GF-D8 (cell line): ENCODE results near the gene FCN3.

ENCODE experiments used
- DNase-seq: peaks from one replicate; lab custom pipeline; 2025; lab: John Stamatoyannopoulos, UW

The FCN3 gene

DNA sequence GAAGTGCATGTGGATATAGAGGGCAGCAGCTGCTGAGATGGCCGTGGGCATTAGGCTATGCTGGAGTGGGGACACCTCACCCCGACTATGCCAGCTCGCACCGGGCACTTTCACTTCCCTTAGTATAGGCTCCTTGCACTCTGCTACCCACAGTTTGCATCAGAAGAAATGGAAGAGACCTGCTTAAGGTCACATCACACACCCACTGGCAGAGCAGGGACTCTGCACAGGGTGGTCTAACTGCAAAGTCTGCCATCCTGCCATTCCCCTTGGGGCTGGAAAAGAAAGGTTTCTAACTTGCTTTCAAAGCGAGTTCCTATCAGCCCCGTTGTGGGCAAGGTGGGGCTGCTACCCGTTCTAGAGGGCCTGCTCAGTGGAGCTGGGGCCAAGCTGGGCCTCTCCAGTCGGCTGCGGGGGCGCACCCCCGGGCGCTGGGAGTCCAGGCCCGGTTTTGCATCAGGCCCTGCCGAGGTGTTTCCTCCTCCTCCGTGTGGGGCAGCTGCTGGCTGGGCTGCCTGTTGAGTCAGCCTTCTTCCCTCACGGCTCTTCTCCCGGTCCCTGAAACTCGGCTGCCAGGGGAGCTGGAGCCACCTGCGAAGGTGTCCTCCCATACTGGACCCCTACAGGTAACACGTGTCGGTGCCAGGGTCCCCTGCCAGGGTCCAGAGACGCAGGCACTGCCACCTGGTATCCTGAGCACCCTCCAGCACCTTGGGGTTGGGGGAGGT, 32.9 kb downstream of the FCN3 start, which contains the start of gene SYTL1:
TSS of gene SYTL1 (plus strand) at position 498 of the 728 bp plus-strand sequence. CDS start 3,313 bp downstream, outside the sequence.
- peak; percentile 71 for DNase-seq

- DNase-seq = no peak
Observed at GRCh38 chr1:27339213-27339612, 35.4 kb downstream of the FCN3 start.

- no peak for DNase-seq
Observed at GRCh38 chr1:27338751-27339150, 35.9 kb downstream of the FCN3 start.

DNA sequence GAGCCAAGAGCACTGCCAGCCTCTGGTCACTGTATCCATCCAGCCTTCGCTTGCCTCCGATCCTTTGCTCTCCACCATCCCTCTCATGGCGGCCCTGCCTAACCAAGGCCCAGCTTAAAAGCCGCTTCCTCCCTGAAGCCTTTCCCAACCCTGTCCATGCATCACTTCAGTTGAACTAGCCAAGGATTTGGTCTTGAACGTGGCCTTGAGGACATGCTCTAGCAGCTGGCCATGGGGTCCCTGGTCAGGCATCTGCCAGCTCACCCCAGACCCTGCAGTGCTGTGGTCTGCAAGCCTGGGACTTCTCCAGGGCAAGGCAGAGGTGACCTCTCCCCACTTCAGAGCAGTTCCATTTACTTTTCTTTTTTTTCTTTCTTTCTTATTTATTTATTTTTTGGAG, 37.9 kb downstream of the FCN3 start:
- DNase-seq = no peak

DNA sequence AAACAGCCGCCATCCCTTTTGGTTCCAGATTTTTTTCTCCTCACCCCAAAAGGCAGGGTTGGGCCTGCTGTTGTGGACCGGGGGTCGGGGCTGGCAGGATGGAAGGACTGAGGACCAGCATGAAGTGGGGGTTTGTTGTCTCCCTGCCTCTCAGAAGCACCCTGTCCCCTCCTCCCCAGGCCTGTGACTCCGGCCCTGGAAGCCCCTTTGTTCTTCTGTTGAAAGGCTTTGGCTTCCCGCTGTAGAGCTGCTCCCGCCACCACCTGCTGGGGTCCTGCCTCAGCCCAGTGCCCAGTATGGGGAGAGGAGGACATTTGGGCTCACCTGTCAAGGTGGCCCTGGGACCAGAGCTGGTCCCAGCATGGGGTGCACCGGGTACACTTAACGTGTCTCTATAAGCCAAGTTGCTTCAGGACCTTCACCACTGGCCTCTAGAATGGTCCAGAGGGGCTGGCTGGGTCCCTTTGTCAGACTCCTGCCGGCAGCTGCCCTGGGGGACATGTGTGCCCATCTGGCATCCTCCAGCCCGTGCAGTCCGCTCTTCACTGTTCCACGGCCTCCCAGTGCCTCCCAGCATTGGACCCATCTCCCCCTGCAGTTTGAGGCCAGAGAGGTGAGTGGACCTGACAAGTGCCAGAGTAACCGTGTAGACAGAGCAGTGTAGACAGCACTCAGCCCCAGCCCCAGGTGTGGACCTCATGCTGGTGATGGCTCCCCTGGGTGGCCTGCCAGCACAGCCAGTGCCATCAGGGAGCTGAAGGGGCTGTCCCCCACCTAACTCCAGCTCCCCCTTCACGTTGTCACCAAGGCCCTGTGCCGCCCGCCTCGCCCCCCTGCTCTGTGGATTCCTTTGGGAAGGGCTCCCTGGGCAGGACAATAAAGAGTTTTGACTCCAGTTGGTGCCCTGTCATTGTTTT, 38.9 kb downstream of the FCN3 start:
- DNase-seq = no peak

GRCh38 chr1:27333717-27334279, 40.8 kb downstream of the FCN3 start:
- DNase-seq = no peak

DNA sequence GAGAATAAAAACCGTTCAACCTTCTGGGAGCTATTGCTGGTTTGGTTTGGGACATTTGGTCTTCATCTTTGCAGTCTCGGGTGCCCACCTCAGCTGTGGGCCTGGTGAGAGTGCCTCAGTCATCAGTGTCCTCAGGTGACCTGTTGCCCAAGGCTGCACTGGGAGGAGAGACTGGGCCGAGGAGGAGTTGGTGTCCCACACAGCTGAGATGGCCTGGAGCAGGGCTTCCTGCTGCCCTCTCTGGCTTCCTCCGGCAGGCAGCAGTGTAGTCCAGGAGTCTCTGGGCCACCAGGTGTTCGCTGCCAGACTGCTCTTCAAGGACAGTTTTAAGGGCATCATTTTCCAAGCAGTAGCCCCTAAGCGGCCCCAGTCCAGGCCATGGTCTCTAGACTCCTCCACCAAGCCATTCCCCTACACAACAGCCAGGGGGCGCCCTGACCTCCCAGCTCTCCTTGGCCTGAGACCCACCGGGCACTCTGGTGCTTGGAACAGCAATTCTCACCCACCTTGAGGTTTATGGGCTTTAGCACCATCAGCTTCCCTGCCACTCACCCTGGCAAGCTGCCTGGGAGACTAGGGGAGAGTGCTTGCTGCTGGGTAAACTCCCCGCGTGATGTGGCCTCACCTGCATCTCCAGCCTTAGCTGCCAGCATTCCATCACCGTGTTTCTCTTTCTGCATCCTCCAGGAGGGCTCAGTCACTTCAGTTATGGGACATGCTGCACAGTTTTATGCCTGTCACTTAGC, 41.9 kb downstream of the FCN3 start:
- no peak for DNase-seq

DNA sequence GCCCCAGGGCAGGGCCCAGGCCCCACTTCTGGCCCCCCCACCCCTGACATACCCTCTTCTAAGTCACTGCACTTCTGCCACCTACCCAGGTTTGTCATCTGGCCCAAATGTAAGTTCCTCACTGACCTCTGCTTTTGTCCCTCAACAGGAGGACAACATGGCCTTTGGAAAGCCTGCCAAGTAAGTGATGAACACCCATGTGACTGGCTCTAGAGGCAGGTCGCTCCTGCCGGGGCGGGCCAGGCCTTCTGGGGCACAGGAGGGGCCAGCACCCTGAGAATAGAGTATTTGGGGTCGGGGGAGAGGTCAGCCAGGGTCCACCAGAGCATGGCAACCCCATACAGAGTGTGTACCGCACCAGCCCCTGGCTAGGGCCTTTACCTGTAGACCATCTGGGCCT, 42.7 kb downstream of the FCN3 start:
- no peak for DNase-seq

- no peak for DNase-seq
Observed at GRCh38 chr1:27331426-27331825, 43.2 kb downstream of the FCN3 start.

- no peak for DNase-seq
Observed at GRCh38 chr1:27330786-27331185, 43.8 kb downstream of the FCN3 start.

DNA sequence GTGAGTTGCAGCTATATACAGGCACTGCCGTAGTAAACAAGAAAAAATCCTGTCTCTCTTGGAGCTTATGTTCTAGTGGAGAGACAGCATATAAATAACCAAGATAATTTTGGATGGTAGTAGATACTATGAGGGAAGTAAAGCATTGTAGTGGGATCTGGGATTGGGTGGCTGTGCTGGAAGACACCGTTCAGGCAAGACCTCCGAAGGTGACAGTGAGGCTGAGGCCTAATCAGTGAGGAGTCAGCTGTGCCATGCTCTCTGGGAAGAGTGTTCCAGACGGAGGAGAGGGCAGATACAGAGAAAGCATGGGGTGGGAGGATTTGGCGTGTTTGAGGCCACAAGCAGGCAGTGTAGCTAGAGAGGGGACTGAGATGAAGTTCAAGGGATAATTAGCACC, 46.7 kb downstream of the FCN3 start:
- no peak for DNase-seq

DNA sequence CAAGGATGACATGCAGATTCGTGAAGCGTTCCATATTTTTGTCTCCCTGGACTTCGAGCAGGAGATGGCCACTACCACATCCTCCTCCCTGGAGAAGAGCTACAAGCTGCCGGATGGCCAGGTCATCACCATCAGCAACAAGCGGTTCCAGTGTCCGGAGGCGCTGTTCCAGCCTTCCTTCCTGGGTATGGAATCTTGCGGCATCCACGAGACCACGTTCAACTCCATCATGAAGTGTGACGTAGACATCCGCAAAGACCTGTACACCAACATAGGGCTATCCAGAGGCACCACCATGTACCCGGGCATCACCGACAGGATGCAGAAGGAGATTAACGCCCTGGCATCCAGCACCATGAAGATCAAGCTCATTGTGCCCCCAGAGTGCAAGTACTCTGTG, 49.3 kb downstream of the FCN3 start:
- DNase-seq = no peak

DNA sequence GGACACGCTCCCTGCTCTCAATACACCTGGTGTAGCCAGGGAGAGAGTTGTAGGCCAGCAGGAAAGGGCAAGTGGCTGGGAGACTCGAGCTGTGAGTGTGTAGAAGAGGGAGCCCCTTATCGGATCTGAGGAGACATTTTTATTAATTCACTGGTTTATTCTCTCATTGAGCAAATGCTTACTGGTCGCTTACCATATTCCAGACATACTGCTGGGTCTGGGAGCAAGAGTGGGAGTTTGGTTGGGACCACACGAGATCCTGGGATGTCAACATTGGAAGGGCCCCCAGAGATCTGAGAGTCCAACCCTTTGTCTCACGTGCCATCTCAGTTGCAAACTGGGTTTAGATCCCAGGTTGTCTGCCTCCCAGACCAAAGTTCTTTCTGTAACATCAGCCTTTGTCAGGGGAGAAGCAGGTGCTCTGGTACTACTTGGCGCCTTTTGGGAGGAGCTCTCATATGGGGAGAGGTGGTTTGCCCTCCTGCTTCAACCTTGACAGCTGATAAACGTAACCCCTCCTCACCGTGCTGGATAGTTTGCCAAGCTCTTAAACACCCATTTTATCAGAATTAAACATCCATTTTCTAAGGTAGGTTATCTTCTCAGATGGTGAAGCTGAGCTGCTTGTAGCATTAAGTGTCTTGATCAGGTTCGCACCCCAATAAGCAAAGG, 51.9 kb downstream of the FCN3 start:
- DNase-seq = no peak

DNA sequence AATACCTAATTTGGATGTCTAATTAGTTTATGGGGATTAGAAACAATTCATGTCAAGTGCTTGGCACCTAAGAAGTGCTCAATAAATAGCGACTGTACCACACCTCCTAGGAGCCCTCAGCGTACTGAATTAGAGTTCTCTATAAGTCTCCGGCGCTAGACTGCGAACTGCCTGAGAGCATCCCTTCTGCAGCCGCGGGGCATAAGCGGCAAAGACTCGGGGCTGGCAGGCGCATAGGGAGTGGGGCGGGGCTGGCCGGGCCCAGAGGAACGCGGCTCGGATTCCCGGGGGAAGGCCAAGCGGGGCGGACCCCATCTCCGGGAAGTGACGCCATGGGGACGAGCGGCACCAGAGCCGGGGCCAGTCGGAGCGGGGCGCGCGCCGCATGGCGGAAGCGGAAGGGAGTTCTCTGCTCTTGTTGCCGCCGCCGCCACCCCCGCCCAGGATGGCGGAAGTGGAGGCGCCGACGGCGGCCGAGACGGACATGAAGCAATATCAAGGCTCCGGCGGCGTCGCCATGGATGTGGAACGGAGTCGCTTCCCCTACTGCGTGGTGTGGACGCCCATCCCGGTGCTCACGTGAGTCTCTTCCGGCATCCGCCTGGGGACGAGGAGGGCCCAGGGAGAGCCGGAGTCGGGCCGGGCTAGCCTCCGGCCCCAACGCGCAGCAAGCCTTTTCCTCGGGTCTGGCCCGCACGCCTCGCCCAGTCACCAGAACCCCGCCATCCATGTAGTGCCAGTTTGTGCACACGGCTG, 52.6 kb downstream of the FCN3 start, which contains the start of gene TMEM222:
TSS of gene TMEM222 (plus strand) at position 351 of the 756 bp plus-strand sequence. CDS start at position 386, 35 bp downstream.
- DNase-seq = peak; percentile 94
